Kidney glomerular epithelial cell (primary cell): ENCODE measurements around the gene METTL17.
"Not testable (repeated sequence)": the region's sequence is repeated elsewhere in the genome, so short reads cannot be mapped to it uniquely, and the experiment has no call there.

Source experiments
- DNase-seq: peaks from one replicate; lab custom pipeline; 2025; lab: John Stamatoyannopoulos, UW

The METTL17 gene

DNA sequence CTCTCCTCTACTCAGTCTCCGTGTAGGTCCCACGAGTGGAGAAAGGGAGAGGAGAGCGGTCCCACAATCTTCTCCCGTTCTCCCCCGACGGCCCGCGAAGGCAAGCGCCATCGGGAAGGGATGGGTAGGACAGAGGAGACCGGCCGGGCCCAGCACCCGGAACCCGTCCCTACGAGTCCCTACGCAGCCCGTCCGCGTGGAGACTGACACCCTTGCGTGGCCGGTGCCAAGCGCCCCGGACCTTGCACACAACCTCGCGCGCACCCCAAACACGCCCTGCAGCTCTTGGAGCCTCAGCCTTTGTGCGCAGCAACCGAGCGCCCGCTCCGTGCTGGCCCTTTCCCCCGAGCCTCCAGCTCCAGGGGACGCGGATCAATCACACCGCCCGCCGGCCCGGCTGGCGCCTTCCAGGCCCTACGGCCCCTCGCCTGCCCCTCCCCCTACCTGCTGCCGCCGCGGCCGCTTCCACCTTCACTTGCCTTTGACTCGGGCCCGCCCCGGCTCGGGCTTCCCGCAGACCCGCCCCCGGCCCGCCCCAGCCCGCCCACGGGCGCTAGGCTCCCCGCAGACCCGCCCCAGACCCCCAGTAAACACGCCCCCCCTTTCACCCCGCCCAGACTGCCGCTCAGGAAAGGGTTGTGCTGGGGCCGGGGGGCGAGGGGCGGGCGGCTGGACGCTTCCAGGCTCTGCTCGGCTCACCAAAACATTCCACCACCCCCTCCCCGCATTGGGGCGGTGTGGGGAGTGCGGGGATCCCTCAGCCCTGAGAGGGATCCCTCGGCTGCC is 35.0 kb downstream of the METTL17 start, which contains the start of gene NDRG2:
TSS of gene NDRG2 (minus strand) at position 477 of the 786 bp plus-strand sequence. CDS start 1,746 bp downstream, outside the sequence.
- no peak for DNase-seq

DNA sequence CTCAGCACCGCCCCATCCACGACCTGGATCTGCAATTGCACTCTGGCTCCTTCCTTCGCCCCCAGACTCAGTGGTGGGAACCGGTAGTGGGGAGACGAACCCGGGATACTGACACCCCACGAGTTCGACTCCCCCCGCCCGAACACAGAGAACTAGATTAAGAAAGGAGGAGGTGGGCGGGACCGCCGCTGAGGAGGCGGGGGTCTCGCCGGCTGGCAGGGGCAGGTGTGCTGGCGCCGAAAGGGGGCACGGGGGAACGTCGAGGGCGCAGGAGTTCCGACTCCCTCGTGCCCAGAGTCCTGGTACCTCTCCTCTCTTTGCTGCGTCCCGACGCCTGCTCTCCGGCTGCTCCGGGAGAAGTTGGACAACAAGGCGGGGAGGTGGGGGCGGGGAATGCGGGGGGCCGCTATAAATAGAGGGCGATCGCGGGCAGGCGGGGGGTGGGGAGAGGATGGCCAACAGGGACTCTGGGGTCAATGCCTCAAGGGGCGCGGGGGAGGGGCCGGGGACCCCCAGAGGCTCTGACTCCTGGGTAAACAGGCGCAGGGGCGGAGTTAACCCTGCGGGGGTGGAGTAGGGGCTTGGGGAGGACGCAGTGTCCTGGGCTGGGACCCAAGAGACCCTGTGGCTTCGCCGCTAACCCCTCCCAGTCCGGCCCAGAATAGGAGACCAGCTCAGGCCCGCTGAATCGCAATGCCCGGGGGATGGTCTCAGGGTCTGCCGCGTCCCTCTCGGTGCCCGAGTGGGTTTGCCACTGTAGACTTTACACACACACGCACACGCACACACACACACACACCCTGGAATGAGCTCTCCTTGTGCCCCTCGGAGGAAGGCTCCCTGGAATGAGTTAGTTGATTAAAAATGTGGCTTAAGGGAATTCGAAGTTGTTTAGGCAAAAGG is 35.8 kb downstream of the METTL17 start:
- no peak for DNase-seq

- no peak for DNase-seq
Measured at GRCh38 chr14:21026274-21026987, 36.7 kb downstream of the METTL17 start.

DNA sequence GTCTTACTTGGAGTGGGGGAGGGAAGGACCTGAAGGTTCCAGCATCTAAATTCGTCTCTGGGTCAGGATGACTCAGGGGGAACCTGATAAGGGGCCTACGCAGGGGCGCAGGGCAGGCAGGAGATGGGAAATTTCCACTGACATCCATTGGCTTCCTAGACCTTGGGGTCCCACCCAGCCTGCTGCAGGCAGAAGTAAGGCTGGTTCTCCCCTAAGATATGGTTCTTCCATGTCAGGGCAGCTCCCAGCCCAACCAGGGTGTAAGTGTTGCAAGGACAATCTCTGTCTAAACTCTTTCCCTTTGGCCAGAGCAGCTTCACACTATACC is 37.2 kb downstream of the METTL17 start:
- DNase-seq, result no peak

- DNase-seq, result no peak
Measured at GRCh38 chr14:21029917-21030316, 40.1 kb downstream of the METTL17 start, which contains the start of gene TPPP2. TPPP2 (plus strand) TSS chr14:21030217; CDS start chr14:21030582, 365 bp downstream.

- no peak for DNase-seq
Measured at GRCh38 chr14:21030531-21030930, 40.8 kb downstream of the METTL17 start.

- DNase-seq, result no peak
Measured at GRCh38 chr14:21032326-21033132, 42.7 kb downstream of the METTL17 start.

DNA sequence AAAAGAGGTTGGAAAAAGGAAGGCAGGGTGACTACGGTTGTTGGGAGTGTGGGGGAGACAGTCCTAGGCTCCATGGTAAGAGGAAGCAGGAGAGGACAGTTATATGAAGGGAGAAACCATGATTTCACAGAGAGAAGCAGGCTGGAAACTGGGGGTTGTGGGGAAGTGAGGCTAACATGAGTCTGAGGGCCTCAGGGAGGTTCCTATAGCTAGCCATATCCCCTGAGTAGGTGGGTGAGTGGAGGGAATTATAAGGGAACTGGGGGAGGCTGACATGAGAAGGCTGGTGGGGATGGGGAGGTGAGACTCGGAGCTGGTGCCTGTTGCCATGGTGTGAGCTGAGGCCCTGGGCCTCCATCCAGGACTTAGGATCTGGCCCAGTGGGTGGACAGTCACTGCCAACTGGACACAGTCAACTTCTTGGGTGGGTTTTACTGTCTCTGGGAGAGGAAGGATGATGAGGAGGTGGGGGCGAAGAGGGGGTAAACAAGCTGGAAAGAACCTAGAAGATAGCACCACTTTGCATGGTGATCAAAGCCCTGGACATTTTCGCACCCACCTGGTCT is 43.4 kb downstream of the METTL17 start:
- no peak for DNase-seq

DNA sequence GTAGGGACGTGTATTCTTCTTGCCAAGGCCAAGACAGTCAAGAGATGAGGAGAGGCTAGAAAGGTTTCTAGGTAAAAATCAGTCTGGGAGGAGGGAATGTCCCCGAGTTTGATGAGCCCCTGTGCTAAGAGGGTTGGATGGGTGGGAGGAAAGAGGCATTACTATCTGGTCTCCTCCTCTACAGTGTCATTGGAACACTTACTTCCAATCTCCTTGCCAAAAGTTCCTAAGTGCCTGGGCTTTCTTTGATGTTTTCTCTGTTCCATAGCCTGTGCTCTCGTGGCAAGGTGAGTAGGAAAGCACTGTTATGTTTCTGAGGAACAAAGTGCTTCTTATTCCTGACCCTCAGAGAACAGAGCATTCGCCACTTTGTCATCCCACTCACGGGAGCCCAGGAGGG is 44.9 kb downstream of the METTL17 start, which contains the start of gene RNASE13:
TSS of gene RNASE13 (minus strand) at position 101 of the 400 bp plus-strand sequence. CDS start 519 bp downstream, outside the sequence.
- no peak for DNase-seq

DNA sequence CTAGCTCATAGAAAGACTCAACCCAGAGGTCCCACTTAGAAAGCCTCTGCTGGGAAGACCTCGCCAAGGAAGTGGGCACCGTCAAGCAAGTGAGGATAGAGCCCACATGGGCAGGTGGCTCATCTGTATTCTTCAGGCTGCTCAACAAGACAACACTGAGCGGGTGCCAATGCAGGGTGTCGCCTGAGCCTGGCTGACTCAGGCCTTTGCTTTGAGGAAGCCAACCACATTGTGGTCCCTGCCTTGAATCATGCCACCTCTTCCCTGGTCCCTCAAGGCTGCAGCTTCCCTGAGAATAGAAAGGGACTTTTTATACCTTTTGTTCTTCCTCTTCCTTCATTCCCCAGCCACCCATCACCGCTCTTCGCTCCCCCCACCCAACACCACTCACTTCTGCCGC is 47.0 kb downstream of the METTL17 start:
- no peak for DNase-seq

GRCh38 chr14:21037156-21037555 is 47.4 kb downstream of the METTL17 start:
- no peak for DNase-seq

GRCh38 chr14:21038441-21039422 is 49.0 kb downstream of the METTL17 start:
- DNase-seq, result no peak

GRCh38 chr14:21039585-21040369 is 50.0 kb downstream of the METTL17 start:
- peak; percentile 79 for DNase-seq

GRCh38 chr14:21040370-21040925 is 50.7 kb downstream of the METTL17 start:
- no peak for DNase-seq

DNA sequence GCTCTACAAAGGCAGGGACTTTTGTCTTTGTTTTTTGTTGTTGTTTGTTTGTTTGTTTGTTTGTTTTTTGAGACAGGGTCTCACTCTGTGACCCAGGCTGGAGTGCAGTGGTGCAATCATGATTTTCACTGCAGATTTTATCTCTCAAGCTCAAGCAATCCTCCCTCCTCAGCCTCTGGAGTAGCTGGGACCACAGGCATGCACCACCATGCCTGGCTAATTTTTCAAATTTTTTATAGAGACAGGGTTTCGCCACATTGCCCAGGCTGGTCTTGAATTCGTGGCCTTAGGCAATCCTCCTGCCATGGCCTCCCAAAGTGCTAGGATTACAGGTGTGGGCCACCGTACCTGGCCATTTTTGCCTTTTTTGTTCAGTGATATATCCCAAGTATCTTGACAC is 51.2 kb downstream of the METTL17 start:
- DNase-seq, result not testable (repeated sequence)

GRCh38 chr14:21041676-21042433 is 52.1 kb downstream of the METTL17 start, which contains the start of gene RNASE7:
RNASE7 (plus strand) TSS chr14:21042362; CDS start chr14:21042993, 631 bp downstream.
- peak; percentile 19 for DNase-seq

- DNase-seq, result no peak
Measured at GRCh38 chr14:21042918-21043317, 53.1 kb downstream of the METTL17 start.
